GM21381 (cell line): ENCODE measurements around the gene KLHL41.
A peak's percentile ranks its signal among the peaks of the same experiment; 100 is the strongest.
"Not testable (repeated sequence)": the region's sequence is repeated elsewhere in the genome, so short reads cannot be mapped to it uniquely, and the experiment has no call there.

ENCODE experiments used
- ATAC-seq: cut with Tn5 transposase; IDR thresholded peaks from one replicate; pipeline ENCODE4 v1.9.1; 2021; ENCODE audit warnings: mild to moderate bottlenecking, moderate library complexity; ENCODE audit not compliant: unreplicated experiment

Gene KLHL41

GRCh38 chr2:169507698-169508097 lies 1.8 kb upstream of the KLHL41 start:
- no peak for ATAC-seq

- ATAC-seq: no peak
These were observed 453 bp downstream of the KLHL41 start for GRCh38 chr2:169509955-169510354.

- no peak for ATAC-seq
These were observed 994 bp downstream of the KLHL41 start for GRCh38 chr2:169510496-169510895.

- ATAC-seq: no peak
These were observed 2.3 kb downstream of the KLHL41 start for GRCh38 chr2:169511818-169512217.

GRCh38 chr2:169512525-169512924 lies 3.0 kb downstream of the KLHL41 start:
- no peak for ATAC-seq

GRCh38 chr2:169513094-169513493 lies 3.6 kb downstream of the KLHL41 start:
- no peak for ATAC-seq

GRCh38 chr2:169513926-169514325 lies 4.4 kb downstream of the KLHL41 start:
- no peak for ATAC-seq

- ATAC-seq: not testable (repeated sequence)
These were observed 5.3 kb downstream of the KLHL41 start for GRCh38 chr2:169514758-169515157.

GRCh38 chr2:169516488-169516995 lies 7.0 kb downstream of the KLHL41 start:
- ATAC-seq: not testable (repeated sequence)

- no peak for ATAC-seq
These were observed 11.4 kb downstream of the KLHL41 start for GRCh38 chr2:169520896-169521295.

- ATAC-seq: no peak
These were observed 14.2 kb downstream of the KLHL41 start for GRCh38 chr2:169523681-169524080.

- no peak for ATAC-seq
These were observed 15.9 kb downstream of the KLHL41 start for GRCh38 chr2:169525434-169525833.

GRCh38 chr2:169526451-169526850 lies 16.9 kb downstream of the KLHL41 start:
- no peak for ATAC-seq

GRCh38 chr2:169528271-169528701 lies 18.8 kb downstream of the KLHL41 start:
- peak; percentile 84 for ATAC-seq

- ATAC-seq: not testable (repeated sequence)
These were observed 30.0 kb downstream of the KLHL41 start for GRCh38 chr2:169539460-169539859.

- no peak for ATAC-seq
These were observed 30.6 kb downstream of the KLHL41 start for GRCh38 chr2:169540146-169540545.

GRCh38 chr2:169542433-169542832 lies 32.9 kb downstream of the KLHL41 start:
- no peak for ATAC-seq

GRCh38 chr2:169546756-169547155 lies 37.3 kb downstream of the KLHL41 start:
- no peak for ATAC-seq

GRCh38 chr2:169561364-169561763 lies 51.9 kb downstream of the KLHL41 start:
- no peak for ATAC-seq

- not testable (repeated sequence) for ATAC-seq
These were observed 52.6 kb downstream of the KLHL41 start for GRCh38 chr2:169562084-169562483.

GRCh38 chr2:169562519-169562918 lies 53.0 kb downstream of the KLHL41 start:
- ATAC-seq: no peak

- ATAC-seq: no peak
These were observed 56.2 kb downstream of the KLHL41 start for GRCh38 chr2:169565686-169566085.

- no peak for ATAC-seq
These were observed 60.4 kb downstream of the KLHL41 start for GRCh38 chr2:169569948-169570347.
